Activated CD8-positive, alpha-beta T cell treated with anti-CD3 and anti-CD28 coated beads for 36 hours (primary cell): ENCODE results near the gene LRIG3. TPM values are rescaled to one million over a fixed set of nuclear protein-coding genes. Genes with fewer than 3 reads are reported as not detected.

ENCODE experiments used
- ATAC-seq: fragments of 200-7000 bp; cut with Tn5 transposase; one replicate; pipeline ENCODE4 v1.10.0; 2021; ENCODE audit warnings: mild to moderate bottlenecking, moderate library complexity
- CTCF ChIA-PET: fragments of 350-600 bp; sonication (Branson Sonifier 250); formaldehyde crosslinking; loops from one replicate; lab custom pipeline; 2021; ENCODE audit warnings: antibody characterized with exemption; lab: Charles Lee
- POLR2A ChIA-PET: fragments of 350-600 bp; sonication (Branson Sonifier 250); formaldehyde crosslinking; loops from one replicate; lab custom pipeline; 2021; ENCODE audit warnings: antibody characterized with exemption; lab: Charles Lee
- DNase-seq: peaks from one replicate; pipeline ENCODE4 v3.0.0-alpha.2; 2020
- H3K27ac Mint-ChIP-seq: one replicate; pipeline ENCODE4 v1.8.0; 2021; ENCODE audit warnings: mild to moderate bottlenecking, mixed read lengths
- H3K27me3 Mint-ChIP-seq: one replicate; pipeline ENCODE4 v1.8.0; 2021; ENCODE audit warnings: mixed read lengths
- H3K36me3 Mint-ChIP-seq: one replicate; pipeline ENCODE4 v1.8.0; 2021; ENCODE audit warnings: low read depth, mixed read lengths
- H3K4me1 Mint-ChIP-seq: one replicate; pipeline ENCODE4 v1.8.0; 2021; ENCODE audit warnings: low read depth, mixed read lengths
- H3K4me3 Mint-ChIP-seq: one replicate; pipeline ENCODE4 v1.8.0; 2021; ENCODE audit warnings: mild to moderate bottlenecking, moderate library complexity, mixed read lengths
- H3K9me3 Mint-ChIP-seq: one replicate; pipeline ENCODE4 v1.8.0; 2021; ENCODE audit warnings: mixed read lengths
- intact Hi-C: fragments of 100-400 bp; cut with micrococcal nuclease; formaldehyde crosslinking; loops from one replicate; pipeline ENCODE4 v1.10.0; 2022
- total RNA-seq, 2 experiments: library from RNA; stranded (reverse); gene quantifications; one replicate each; pipeline ENCODE4 v1.2.3, GENCODE V29; 2021
- TF ChIP-seq, protein P1 (sequence below): fragments of 200-600 bp; IDR thresholded peaks from one replicate; pipeline ENCODE4 v1.8.0; 2022; ENCODE audit warnings: antibody characterized with exemption, mild to moderate bottlenecking

LRIG3 gene
- total RNA-seq, 2 experiments from 2014 or later = not detected

DNA sequence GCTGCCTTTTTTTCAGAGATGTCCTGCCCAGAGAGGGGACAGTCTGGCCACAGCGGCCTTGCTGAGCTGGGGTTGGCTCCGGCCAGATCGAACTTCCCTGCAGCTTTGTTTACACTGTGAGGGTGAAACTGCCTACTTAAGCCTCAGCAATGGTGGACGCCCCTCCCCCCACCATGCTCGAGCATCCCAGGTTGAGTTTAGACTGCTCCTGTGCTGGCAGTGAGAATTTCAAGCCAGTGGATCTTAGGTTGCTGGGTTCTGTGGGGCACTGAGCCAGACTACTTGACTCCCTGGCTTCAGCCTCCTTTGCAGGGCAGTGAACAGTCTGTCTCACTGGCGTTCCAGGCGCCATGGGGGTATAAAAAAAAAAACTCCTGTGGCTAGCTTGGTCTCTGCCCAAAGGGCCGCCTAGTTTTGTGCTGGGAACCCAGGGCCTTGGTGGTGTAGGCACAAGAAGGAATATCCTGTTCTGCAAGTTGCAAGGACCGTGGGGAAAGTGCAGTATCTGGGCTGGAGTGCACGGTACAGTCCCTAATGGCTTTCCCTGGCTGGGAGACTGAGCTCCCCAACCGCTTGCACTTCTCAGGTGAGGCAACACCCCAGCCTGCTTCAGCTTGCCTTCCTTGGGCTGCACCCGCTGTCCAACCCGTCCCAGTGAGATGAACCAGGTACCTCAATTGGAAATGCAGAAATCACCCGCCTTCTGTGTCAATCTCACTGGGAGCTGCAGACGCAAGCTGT lies 79.1 kb downstream of the LRIG3 start:
- Mint-ChIP-seq H3K36me3 (no peaks in the 10 kb centered on the region), H3K27me3 (no peaks in the 10 kb centered on the region), H3K9me3 (peaks cover 13% of the 10 kb centered on the region), H3K4me1 (no peaks in the 10 kb centered on the region), H3K27ac (no peak overlapping the region), H3K4me3 (no peak overlapping the region)
- intact Hi-C loops = no loop called here
- DNase-seq (no peak), ATAC-seq (no peak)
- TF ChIP-seq, protein P1, sequence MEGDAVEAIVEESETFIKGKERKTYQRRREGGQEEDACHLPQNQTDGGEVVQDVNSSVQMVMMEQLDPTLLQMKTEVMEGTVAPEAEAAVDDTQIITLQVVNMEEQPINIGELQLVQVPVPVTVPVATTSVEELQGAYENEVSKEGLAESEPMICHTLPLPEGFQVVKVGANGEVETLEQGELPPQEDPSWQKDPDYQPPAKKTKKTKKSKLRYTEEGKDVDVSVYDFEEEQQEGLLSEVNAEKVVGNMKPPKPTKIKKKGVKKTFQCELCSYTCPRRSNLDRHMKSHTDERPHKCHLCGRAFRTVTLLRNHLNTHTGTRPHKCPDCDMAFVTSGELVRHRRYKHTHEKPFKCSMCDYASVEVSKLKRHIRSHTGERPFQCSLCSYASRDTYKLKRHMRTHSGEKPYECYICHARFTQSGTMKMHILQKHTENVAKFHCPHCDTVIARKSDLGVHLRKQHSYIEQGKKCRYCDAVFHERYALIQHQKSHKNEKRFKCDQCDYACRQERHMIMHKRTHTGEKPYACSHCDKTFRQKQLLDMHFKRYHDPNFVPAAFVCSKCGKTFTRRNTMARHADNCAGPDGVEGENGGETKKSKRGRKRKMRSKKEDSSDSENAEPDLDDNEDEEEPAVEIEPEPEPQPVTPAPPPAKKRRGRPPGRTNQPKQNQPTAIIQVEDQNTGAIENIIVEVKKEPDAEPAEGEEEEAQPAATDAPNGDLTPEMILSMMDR = no peak
- ChIA-PET CTCF (no interaction called here), POLR2A (no interaction called here)

DNA sequence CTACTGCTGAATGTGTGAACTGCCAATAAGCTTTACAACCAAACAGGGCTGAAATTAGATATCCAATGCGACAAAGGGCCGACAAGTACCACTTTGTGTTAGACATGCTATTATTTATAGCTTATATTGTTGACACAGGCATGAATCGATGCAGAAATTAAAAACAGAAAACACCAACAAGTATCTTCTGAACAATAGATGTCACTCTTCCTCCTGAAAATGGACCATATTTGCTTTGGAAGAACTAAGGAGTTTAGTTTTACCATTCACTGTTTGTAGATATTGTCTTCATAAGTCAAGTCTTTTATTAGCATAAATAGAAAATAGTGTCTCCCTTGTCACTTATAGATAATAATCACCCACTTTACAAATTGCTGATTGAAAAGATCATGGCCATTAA lies 86.5 kb downstream of the LRIG3 start:
- CTCF ChIA-PET = no interaction called here
- Mint-ChIP-seq H3K9me3 (peaks cover 12% of the 10 kb centered on the region), H3K36me3 (no peaks in the 10 kb centered on the region)

DNA sequence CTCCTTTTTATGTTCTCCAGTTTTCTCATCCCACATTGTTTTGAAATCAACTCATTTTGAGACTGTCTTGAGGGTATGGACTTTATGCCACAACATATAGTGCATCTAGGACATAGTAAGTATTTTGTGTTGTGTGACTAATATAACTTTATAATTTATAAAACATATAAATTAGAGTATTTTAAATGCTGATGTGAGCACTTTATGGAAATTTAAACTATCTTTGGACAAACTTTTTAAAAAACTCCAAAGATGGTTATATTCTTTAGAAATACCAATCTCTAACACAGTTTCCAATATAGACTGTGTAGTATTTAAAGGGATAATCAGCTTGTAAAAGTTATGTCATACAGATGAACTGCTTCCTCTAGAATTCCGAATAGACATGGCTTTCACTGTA lies 87.4 kb downstream of the LRIG3 start:
- CTCF ChIA-PET = no interaction called here

More for the DNA sequence above, 86.5 kb downstream of the LRIG3 start:
- H3K4me3 Mint-ChIP-seq = no peak overlapping the region
- no peaks in the 10 kb centered on the region for H3K27me3 Mint-ChIP-seq
- intact Hi-C loops = no loop called here
- no peak for ATAC-seq
- no peak for DNase-seq
- H3K27ac Mint-ChIP-seq = no peak overlapping the region
- no peaks in the 10 kb centered on the region for H3K4me1 Mint-ChIP-seq
- TF ChIP-seq, protein P1 = no peak
- POLR2A ChIA-PET = no interaction called here

More for the DNA sequence above, 87.4 kb downstream of the LRIG3 start:
- ATAC-seq (no peak), DNase-seq (no peak)
- POLR2A ChIA-PET = no interaction called here
- H3K27ac Mint-ChIP-seq = no peak overlapping the region
- H3K4me1 Mint-ChIP-seq = no peaks in the 10 kb centered on the region
- no peak overlapping the region for H3K4me3 Mint-ChIP-seq
- TF ChIP-seq, protein P1 = no peak
- peaks cover 7% of the 10 kb centered on the region for H3K9me3 Mint-ChIP-seq
- no peaks in the 10 kb centered on the region for H3K36me3 Mint-ChIP-seq
- intact Hi-C loops = no loop called here
- H3K27me3 Mint-ChIP-seq = no peaks in the 10 kb centered on the region
